HG03354 (cell line): ENCODE measurements around the gene GTF2B.
"Not testable (repeated sequence)": the region's sequence is repeated elsewhere in the genome, so short reads cannot be mapped to it uniquely, and the experiment has no call there.

Experiments used
- ATAC-seq: cut with Tn5 transposase; IDR thresholded peaks from one replicate; pipeline ENCODE4 v1.9.1; 2021; ENCODE audit warnings: mild to moderate bottlenecking; ENCODE audit not compliant: unreplicated experiment, poor library complexity, severe bottlenecking

The GTF2B gene

GRCh38 chr1:88891318-88891950, at the start of gene GTF2B:
TSS of gene GTF2B (minus strand) at chr1:88891567. CDS start at chr1:88891499, 68 bp downstream.
- ATAC-seq = peak; percentile 96

- ATAC-seq = not testable (repeated sequence)
Measured at GRCh38 chr1:88938528-88938927, 47.2 kb upstream of the GTF2B start.

GRCh38 chr1:88936760-88937342, 45.5 kb upstream of the GTF2B start:
- no peak for ATAC-seq

- ATAC-seq = no peak
Measured at GRCh38 chr1:88936223-88936523, 44.8 kb upstream of the GTF2B start.

- peak; percentile 62 for ATAC-seq
Measured at GRCh38 chr1:88935522-88936222, 44.3 kb upstream of the GTF2B start.

- ATAC-seq = not testable (repeated sequence)
Measured at GRCh38 chr1:88930176-88930575, 38.8 kb upstream of the GTF2B start.

GRCh38 chr1:88923224-88923623, 31.9 kb upstream of the GTF2B start:
- no peak for ATAC-seq

GRCh38 chr1:88922214-88922613, 30.8 kb upstream of the GTF2B start:
- no peak for ATAC-seq

- ATAC-seq = no peak
Measured at GRCh38 chr1:88920845-88921244, 29.5 kb upstream of the GTF2B start.

- no peak for ATAC-seq
Measured at GRCh38 chr1:88917321-88918025, 26.1 kb upstream of the GTF2B start.

- no peak for ATAC-seq
Measured at GRCh38 chr1:88916883-88917282, 25.5 kb upstream of the GTF2B start.

- not testable (repeated sequence) for ATAC-seq
Measured at GRCh38 chr1:88911800-88912199, 20.4 kb upstream of the GTF2B start.

GRCh38 chr1:88911161-88911560, 19.8 kb upstream of the GTF2B start:
- ATAC-seq = no peak

GRCh38 chr1:88910401-88910800, 19.0 kb upstream of the GTF2B start:
- no peak for ATAC-seq

- no peak for ATAC-seq
Measured at GRCh38 chr1:88900883-88901282, 9.5 kb upstream of the GTF2B start.

GRCh38 chr1:88897070-88897730, 5.8 kb upstream of the GTF2B start:
- no peak for ATAC-seq

GRCh38 chr1:88892357-88892877, 1.1 kb upstream of the GTF2B start:
- no peak for ATAC-seq

GRCh38 chr1:88891951-88892340, 579 bp upstream of the GTF2B start:
- ATAC-seq = no peak

- peak; percentile 11 for ATAC-seq
Measured at GRCh38 chr1:88890791-88891317, 513 bp downstream of the GTF2B start.

GRCh38 chr1:88890131-88890530, 1.2 kb downstream of the GTF2B start:
- ATAC-seq = no peak
